H9 (cell line): ENCODE measurements around the gene CLPX. TPM values are rescaled to one million over a fixed set of nuclear protein-coding genes. Genes with fewer than 3 reads are reported as not detected.
A peak's percentile ranks its signal among the peaks of the same experiment; 100 is the strongest.

Experiments used
- DNase-seq: peaks from one replicate; pipeline ENCODE4 v3.0.0-alpha.2; 2017
- H2AFZ ChIP-seq: one replicate; pipeline ENCODE4 v1.6.1; 2013; ENCODE audit warnings: mild to moderate bottlenecking, low read length, control low read depth, moderate library complexity
- H2AK5ac ChIP-seq: 2 replicates; pipeline ENCODE4 v1.6.1; 2013; ENCODE audit warnings: low read length, control low read depth, mixed read lengths; ENCODE audit not compliant: insufficient read length
- H2BK120ac ChIP-seq: one replicate; pipeline ENCODE4 v1.6.1; 2013; ENCODE audit warnings: low read depth, mild to moderate bottlenecking, low read length, control low read depth, inconsistent platforms; ENCODE audit not compliant: poor library complexity, severe bottlenecking
- H2BK12ac ChIP-seq: 2 replicates; pipeline ENCODE4 v1.6.1; 2013; ENCODE audit warnings: low read length, control low read depth, mixed read lengths, low read depth; ENCODE audit not compliant: insufficient read length
- H2BK15ac ChIP-seq: 2 replicates; pipeline ENCODE4 v1.6.1; 2013; ENCODE audit warnings: low read depth, low read length, control low read depth
- H2BK20ac ChIP-seq: one replicate; pipeline ENCODE4 v1.6.1; 2013; ENCODE audit warnings: low read depth, mild to moderate bottlenecking, low read length, control low read depth, inconsistent platforms; ENCODE audit not compliant: poor library complexity, severe bottlenecking
- H2BK5ac ChIP-seq: 2 replicates; pipeline ENCODE4 v1.6.1; 2013; ENCODE audit warnings: low read length, control low read depth, mixed read lengths; ENCODE audit not compliant: insufficient read length
- H3K14ac ChIP-seq: 2 replicates; pipeline ENCODE4 v1.6.1; 2013; ENCODE audit warnings: low read length, control low read depth; ENCODE audit not compliant: insufficient read depth
- H3K18ac ChIP-seq: 2 replicates; pipeline ENCODE4 v1.6.1; 2013; ENCODE audit warnings: low read depth, mild to moderate bottlenecking, mixed read lengths, low read length, control low read depth; ENCODE audit not compliant: insufficient read length
- H3K23ac ChIP-seq: 2 replicates; pipeline ENCODE4 v1.6.1; 2013; ENCODE audit warnings: low read length, control low read depth, mixed read lengths, low read depth; ENCODE audit not compliant: insufficient read length
- H3K23me2 ChIP-seq: 2 replicates; pipeline ENCODE4 v1.6.1; 2013; ENCODE audit warnings: low read depth, mild to moderate bottlenecking, mixed read lengths, low read length, control low read depth; ENCODE audit not compliant: insufficient read length, poor library complexity, severe bottlenecking
- H3K27ac ChIP-seq: 2 replicates; pipeline ENCODE4 v1.5.1; 2013; ENCODE audit warnings: low read length, control low read depth, mixed read lengths, low read depth; ENCODE audit not compliant: insufficient read length
- H3K27me3 ChIP-seq: 2 replicates; pipeline ENCODE4 v1.6.1; 2013; ENCODE audit warnings: low read length, control low read depth, inconsistent platforms; ENCODE audit not compliant: insufficient read depth
- H3K4ac ChIP-seq: 2 replicates; pipeline ENCODE4 v1.6.1; 2013; ENCODE audit warnings: low read depth, mild to moderate bottlenecking, control low read depth, inconsistent platforms, low read length, moderate library complexity
- H3K4me1 ChIP-seq: 2 replicates; pipeline ENCODE4 v1.6.1; 2013; ENCODE audit warnings: low read length, control low read depth, inconsistent platforms; ENCODE audit not compliant: insufficient read depth
- H3K4me2 ChIP-seq: 2 replicates; pipeline ENCODE4 v1.6.1; 2013; ENCODE audit warnings: low read length, control low read depth, mixed read lengths; ENCODE audit not compliant: insufficient read length, insufficient read depth
- H3K56ac ChIP-seq: 2 replicates; pipeline ENCODE4 v1.6.1; 2013; ENCODE audit warnings: low read depth, mild to moderate bottlenecking, mixed read lengths, low read length, control low read depth; ENCODE audit not compliant: insufficient read length
- H3K79me1 ChIP-seq: 2 replicates; pipeline ENCODE4 v1.6.1; 2013; ENCODE audit warnings: low read depth, mild to moderate bottlenecking, moderate library complexity, low read length, control low read depth, inconsistent platforms; ENCODE audit not compliant: insufficient read depth, poor library complexity, severe bottlenecking
- H3K79me2 ChIP-seq: 2 replicates; pipeline ENCODE4 v1.6.1; 2013; ENCODE audit warnings: low read length, control low read depth, inconsistent platforms; ENCODE audit not compliant: insufficient read depth
- H3K9ac ChIP-seq: 2 replicates; pipeline ENCODE4 v1.6.1; 2013; ENCODE audit warnings: low read length, control low read depth, mixed read lengths; ENCODE audit not compliant: insufficient read length; ENCODE audit errors: extremely low read depth
- H3K9me3 ChIP-seq: one replicate; pipeline ENCODE4 v1.6.1; 2013; ENCODE audit warnings: low read depth, low read length, inconsistent platforms; ENCODE audit not compliant: control insufficient read depth
- H3T11ph ChIP-seq: one replicate; pipeline ENCODE4 v1.6.1; 2013; ENCODE audit warnings: mild to moderate bottlenecking, low read length, control low read depth, inconsistent platforms
- H4K20me1 ChIP-seq: one replicate; pipeline ENCODE4 v1.6.1; 2013; ENCODE audit not compliant: control insufficient read depth, insufficient read length, insufficient read depth
- H4K5ac ChIP-seq: 2 replicates; pipeline ENCODE4 v1.6.1; 2013; ENCODE audit warnings: low read depth, mild to moderate bottlenecking, mixed read lengths, low read length, control low read depth; ENCODE audit not compliant: insufficient read length
- H4K8ac ChIP-seq: replicated peaks from 2 replicates; pipeline ENCODE4 v1.6.1; 2013; ENCODE audit warnings: low read length, control low read depth, mixed read lengths, low read depth; ENCODE audit not compliant: insufficient read length
- H4K91ac ChIP-seq: 2 replicates; pipeline ENCODE4 v1.6.1; 2013; ENCODE audit warnings: low read depth, mild to moderate bottlenecking, moderate library complexity, mixed read lengths, low read length, control low read depth; ENCODE audit not compliant: insufficient read length
- H3K27ac Mint-ChIP-seq, 3 experiments: 2 replicates in 2 of 3; 3 replicates in 1 of 3; pipeline ENCODE4 v1.8.0; 2020 to 2021; ENCODE audit warnings: mixed read lengths in 3 of 3, mild to moderate bottlenecking in 1 of 3, moderate library complexity in 1 of 3
- H3K27me3 Mint-ChIP-seq: 2 replicates; pipeline ENCODE4 v1.8.0; 2021; ENCODE audit warnings: low read depth, mild to moderate bottlenecking, moderate library complexity, mixed read lengths
- H3K36me3 Mint-ChIP-seq, 3 experiments: 2 replicates in 2 of 3; 3 replicates in 1 of 3; pipeline ENCODE4 v1.8.0; 2020 to 2021; ENCODE audit warnings: low read depth in 3 of 3, mixed read lengths in 3 of 3; ENCODE audit not compliant: insufficient read depth in 1 of 3
- H3K4me1 Mint-ChIP-seq, 2 experiments: 2 replicates each; pipeline ENCODE4 v1.8.0; 2020; ENCODE audit warnings: mixed read lengths in 2 of 2
- H3K4me3 Mint-ChIP-seq, 2 experiments: 2 replicates in 1 of 2; 3 replicates in 1 of 2; pipeline ENCODE4 v1.8.0; 2020 to 2021; ENCODE audit warnings: mild to moderate bottlenecking in 2 of 2, mixed read lengths in 2 of 2, moderate library complexity in 1 of 2
- H3K9me3 Mint-ChIP-seq, 2 experiments: 2 replicates in 1 of 2; 3 replicates in 1 of 2; pipeline ENCODE4 v1.8.0; 2020; ENCODE audit warnings: mild to moderate bottlenecking in 2 of 2, mixed read lengths in 2 of 2, moderate library complexity in 1 of 2
- WGBS: extraction: QIAGEN DNeasy Blood & Tissue Kit; methylation state at CpG from one replicate; pipeline ENCODE4 v1.1.7; 2013; ENCODE audit warnings: missing lambda C conversion rate, low lambda C conversion rate, mixed read lengths; ENCODE audit not compliant: insufficient read length; ENCODE audit errors: extremely low coverage; 5-methylcytosine and 5-hydroxymethylcytosine counted together
- total RNA-seq: library from RNA; stranded (reverse); gene quantifications from 2 replicates; pipeline ENCODE4 v1.2.1, GENCODE V29; 2021
- TF ChIP-seq, protein P1 (sequence below): fragments of 200-600 bp; sonication (generic); conservative IDR thresholded peaks from 3 replicates; pipeline ENCODE4 v1.8.0; 2021; ENCODE audit warnings: antibody characterized with exemption, mild to moderate bottlenecking

CLPX gene
- total RNA-seq, 1 experiment from 2014 or later = 55.8 TPM

DNA sequence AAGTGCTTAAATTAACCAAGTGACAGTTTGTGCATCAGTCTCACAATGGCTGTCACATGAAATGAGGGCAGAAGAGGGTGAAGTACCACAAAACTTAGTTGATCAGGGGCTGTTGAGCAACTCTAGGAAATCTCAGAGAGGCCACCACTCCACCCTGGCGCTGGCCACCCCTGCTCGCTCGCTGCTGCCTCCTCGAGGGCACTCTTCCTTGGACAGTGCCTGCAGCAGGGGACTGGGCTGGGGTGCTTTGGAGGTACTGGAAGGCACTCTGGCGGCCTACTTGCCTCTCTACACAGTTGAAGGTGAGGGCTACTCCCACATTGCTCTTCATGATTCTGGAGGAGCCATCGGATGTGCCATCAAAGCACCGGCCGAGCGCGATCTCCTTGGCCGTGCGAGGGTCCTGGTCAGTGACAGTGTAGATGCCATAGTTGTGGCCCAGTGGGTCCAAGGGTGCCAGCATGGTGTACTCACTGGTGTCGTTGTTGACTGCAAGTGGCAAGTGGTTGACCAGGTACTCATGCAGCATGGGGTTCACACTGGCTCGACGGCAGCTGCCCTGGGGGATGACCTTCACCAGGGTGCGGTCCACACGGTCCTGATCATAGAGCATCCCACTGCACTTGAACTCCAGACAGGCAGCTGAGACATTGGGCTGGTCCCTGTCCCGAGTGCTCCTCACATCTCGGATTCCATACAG lies 11.6 kb upstream of the CLPX start:
- Histone ChIP-seq H3K27me3 (no peaks in the 10 kb centered on the region), H2BK15ac (no peak overlapping the region), H2BK120ac (no peak overlapping the region), H3K14ac (no peak overlapping the region), H3K4me1 (no peaks in the 10 kb centered on the region), H3K79me1 (no peaks in the 10 kb centered on the region), H4K91ac (no peak overlapping the region), H3K4ac (no peak overlapping the region), H4K5ac (no peak overlapping the region), H3K79me2 (no peaks in the 10 kb centered on the region), H3K9ac (no peak overlapping the region), H2BK5ac (no peak overlapping the region), H2AFZ (no peak overlapping the region), H3K56ac (no peak overlapping the region), H3K18ac (no peak overlapping the region), H4K8ac (no peak overlapping the region), H4K20me1 (no peaks in the 10 kb centered on the region), H3K27ac (no peak overlapping the region), H2AK5ac (no peak overlapping the region), H3K23ac (no peak overlapping the region), H3K23me2 (no peaks in the 10 kb centered on the region), H3T11ph (no peak overlapping the region), H2BK12ac (no peak overlapping the region), H3K4me2 (no peak overlapping the region), H2BK20ac (no peak overlapping the region), H3K9me3 (no peaks in the 10 kb centered on the region)
- Mint-ChIP-seq H3K9me3 (peaks cover 0 to 2% of the 10 kb centered on the region in 2 experiments; a peak in 1 of 5 replicates), H3K27ac (no peak overlapping the region), H3K4me1 (peaks cover 7 to 8% of the 10 kb centered on the region in 2 experiments), H3K36me3 (no peaks in the 10 kb centered on the region), H3K27me3 (peaks cover 4% of the 10 kb centered on the region; the same call in 1 of the 2 replicates), H3K4me3 (no peak overlapping the region)
- WGBS = no CpG with 5 or more reads among the region's 19 CpGs
- DNase-seq = no peak
- TF ChIP-seq, protein P1, sequence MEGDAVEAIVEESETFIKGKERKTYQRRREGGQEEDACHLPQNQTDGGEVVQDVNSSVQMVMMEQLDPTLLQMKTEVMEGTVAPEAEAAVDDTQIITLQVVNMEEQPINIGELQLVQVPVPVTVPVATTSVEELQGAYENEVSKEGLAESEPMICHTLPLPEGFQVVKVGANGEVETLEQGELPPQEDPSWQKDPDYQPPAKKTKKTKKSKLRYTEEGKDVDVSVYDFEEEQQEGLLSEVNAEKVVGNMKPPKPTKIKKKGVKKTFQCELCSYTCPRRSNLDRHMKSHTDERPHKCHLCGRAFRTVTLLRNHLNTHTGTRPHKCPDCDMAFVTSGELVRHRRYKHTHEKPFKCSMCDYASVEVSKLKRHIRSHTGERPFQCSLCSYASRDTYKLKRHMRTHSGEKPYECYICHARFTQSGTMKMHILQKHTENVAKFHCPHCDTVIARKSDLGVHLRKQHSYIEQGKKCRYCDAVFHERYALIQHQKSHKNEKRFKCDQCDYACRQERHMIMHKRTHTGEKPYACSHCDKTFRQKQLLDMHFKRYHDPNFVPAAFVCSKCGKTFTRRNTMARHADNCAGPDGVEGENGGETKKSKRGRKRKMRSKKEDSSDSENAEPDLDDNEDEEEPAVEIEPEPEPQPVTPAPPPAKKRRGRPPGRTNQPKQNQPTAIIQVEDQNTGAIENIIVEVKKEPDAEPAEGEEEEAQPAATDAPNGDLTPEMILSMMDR = peak; percentile 32; the same call in 2 of the 3 replicates
